GM19455 (cell line): ENCODE measurements around the gene PSMB7.

Experiments
- ATAC-seq: cut with Tn5 transposase; IDR thresholded peaks from one replicate; pipeline ENCODE4 v1.9.1; 2021; ENCODE audit not compliant: unreplicated experiment

The PSMB7 gene

DNA sequence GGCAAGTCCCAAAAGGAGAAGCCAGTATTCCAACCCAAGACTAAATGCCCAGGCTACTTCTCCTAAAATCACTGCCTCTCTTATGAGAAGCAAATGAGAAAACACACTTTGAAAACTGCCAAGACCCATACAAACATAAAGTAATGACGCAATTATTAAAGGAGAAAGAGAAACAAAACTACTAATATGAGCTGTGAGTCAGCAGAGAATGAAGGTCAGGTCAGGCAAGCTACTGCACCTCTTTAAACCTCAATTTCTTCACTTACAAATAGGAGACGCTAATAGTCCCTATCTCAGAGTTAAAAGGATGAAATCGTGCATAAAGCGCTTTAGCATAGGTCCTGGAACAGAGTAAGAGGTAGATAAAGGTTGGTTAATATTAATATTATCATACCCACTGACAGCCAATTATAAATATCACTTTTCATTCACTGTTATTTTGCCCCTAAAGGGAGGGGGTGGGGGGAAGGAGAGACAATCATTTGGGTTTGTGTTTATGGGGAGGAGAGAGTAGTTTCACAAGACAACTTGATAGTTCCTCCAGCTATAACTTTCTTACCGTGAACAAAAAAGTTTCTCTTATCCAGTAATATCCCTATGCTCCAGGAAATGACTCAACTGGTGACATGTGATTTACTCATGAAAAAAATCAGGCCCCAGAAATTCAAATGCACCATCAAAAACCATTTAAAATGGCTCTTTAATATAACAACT lies 3.6 kb downstream of the PSMB7 start:
- no peak for ATAC-seq

DNA sequence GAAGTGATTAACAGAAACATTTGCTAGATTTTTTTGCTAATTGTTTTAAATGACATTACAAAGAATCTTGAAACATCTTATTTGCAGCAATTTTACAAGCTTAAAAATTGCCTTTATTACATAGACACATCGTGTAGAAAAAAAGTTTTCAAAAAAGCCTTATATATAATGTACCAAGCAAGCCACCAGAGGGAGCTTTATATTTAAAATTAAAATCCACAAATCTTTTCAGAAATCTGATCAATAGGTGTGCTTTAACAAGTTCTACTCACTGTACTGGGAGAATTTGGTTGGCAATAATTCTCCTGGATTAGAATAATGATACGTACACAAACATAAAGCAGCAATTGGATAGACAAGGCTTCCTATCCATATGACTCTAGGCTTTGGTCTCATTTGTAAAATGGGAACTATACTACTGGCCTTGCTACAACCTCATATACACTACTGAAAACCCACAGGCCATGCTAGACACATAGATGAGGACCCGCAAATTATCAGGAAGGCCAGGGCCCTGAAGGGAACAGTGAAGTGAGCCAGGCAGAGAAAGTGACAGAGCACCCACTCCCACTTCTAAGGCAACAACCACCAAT lies 4.8 kb downstream of the PSMB7 start:
- ATAC-seq, result no peak

DNA sequence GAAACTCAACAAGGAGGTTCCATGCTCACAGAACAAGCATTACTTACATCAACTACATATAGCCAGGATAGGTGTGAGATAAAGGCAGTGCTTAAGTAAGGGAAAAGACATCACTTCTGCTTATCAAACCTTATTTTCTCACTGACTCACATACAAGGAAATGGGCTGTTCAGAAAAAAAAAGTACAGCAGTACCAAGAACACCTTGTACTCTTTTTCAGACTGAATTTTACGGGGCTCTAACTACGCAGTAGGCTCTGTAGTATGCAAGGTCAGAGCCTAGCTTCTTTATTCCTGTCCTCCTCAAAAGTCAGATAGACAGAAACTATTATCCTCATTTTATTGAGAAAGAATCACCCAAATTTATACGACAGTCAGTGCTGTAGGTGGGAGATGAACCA lies 5.8 kb downstream of the PSMB7 start:
- ATAC-seq, result no peak

DNA sequence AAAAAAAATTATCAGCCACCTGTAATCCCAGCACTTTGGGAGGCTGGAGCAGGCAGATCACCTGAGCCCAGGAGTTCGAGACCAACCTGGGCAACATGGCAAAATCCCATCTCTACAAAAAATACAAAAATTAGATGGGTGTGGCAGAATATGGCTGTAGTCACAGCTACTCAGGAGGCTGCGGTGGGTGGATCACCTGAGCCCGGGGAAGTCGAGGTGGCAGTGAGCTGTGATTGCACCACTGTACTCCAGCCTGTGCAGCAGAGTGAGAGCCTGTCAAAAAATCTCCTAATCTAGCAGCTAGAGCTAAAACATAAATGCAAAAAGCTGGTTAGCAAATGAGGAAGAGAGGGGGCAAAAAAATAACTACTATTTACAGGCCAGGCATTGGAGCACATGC lies 12.0 kb downstream of the PSMB7 start:
- ATAC-seq, result no peak

DNA sequence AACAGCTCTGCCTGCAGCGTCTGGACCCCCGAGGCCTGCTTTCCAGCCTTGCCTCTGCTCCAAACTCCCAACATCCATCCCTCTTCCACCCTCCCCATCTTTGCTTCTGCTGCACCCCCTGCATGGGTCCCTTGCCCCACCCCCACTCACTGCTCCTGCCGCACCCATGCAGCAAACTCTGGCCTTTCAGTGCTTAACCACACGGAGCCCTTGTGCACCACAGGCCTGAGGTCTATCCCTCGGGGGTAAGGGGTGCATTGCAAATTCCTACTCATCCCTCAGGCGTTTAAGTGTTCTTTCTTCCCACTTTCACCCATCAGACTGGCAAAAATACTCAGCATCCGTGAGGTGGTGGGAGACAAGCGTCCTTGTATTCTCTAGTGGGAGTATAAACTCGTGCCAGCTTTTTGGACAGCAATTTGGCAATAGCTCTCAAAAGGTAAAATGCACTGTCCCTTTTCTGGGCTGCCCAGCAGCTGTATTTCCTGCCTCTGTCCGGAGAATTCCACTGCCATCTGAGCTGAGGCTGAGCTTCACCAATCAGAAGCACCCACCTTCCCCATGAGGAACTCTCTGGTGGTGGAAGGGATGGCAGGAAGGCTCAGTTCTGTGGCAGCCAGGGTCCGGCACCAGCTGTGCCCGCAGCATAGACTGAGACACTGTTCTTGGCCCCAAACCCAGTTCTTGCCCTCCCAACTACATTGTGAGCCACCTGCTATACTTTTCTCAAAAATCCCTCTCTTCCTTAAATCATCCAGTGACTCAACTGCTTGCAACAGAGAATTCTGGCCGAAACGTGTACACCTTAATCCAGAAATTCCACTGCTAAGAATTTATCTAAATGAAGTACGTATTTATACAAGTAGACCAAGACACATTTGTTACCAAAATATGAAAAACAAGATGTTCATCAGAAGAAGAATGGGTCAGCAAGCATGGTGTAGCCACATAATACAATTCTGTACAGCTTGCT lies 15.0 kb downstream of the PSMB7 start:
- ATAC-seq, result no peak

DNA sequence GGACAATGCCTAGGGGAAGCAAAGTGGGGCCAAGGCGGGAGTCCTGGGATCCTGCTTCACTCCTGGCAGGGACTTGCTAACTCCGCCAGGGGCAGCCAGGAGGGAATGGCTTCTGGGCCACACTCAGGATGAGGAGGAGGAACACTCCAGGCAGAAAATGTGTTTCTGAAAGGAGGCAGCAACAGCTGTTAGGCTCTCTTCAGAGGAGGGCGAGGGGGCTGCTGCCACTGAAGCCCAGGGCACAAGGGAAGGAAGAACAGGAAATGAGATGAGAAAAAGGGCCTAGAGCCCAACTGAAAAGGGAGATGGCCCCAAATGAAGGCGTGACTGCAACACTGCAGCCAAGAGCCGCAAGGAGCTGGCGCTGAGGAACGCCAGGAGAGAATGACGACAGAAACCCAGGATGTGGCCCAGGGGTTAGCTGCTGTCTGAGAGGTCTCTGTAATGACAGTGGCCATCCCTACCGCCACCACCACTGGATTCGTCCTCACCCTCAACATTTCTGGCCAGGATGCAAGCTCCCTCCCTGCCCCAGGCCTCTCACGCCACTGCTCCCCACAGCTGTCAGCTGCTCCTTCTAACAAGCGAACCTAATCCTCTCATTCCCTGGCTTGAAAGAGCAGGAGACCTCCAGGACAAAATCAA lies 15.8 kb downstream of the PSMB7 start:
- no peak for ATAC-seq

DNA sequence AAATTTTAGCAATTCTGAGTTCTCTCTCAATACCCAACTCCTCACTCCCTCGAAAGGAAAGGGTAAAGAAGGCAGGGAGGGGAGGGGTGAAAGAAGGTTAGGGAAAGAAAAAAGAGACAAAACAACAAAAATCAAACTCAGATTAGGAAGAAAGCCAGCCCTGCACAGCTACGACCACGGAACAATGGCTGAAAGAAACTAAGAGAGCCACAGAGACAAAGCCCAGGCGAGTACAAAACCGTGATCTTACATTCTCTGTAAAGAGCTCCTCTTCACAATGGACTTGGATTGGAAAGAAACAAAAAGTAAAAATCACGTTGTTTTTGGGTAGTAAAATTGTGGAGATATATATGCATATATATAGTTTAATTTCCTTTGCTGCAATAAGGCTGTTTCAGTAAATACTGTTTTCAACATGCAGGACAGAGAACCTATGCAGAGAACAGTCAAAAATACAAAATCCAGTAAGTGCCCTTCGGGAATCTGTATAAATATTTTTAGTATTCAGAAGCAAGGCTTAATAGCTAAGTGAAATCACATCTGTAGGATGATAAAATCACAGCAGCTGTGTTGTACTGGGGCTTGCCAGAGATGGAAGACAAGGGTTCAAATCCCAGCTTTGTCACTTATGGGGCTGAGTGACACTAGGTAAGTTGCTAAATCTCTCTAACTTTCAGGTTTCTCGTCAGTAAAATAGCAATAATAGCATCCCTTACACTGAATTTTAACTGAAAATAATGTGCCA lies 16.9 kb downstream of the PSMB7 start:
- no peak for ATAC-seq

DNA sequence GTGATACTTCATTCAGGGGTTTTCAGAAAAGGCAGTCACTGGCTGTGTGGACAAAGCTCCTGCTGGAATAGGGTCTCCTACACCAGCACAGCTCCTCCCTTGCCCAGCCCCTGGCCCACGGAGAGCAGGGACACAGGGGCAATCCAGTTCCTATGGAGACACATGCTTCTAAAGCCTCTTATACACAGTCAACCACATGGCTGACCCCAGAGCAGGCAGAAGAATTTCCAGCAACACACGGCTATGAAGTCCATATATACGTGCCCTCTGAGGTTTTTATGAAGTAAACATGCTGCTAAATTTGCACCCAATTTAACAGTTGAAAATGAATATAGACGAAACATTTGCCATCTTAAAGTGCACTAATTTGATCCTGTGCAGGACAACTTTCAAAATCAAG lies 19.4 kb downstream of the PSMB7 start:
- ATAC-seq, result no peak

DNA sequence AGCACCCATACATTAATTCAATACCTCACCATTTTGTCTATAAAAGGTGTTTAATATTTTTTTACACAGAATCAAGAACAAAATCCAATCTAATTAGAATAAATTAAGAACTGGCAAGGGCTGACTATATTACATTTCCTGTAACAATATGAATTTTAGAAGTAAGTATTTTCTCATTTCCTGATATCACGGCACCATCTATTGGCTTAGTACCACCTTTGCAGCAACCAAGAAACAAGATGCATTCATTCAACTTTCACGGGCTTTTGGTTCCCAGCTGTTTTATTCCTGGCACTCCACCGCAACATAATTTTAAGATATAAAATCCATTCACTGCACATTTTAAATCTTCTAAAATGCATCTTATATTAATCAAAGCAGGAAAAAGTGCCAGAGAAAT lies 20.6 kb downstream of the PSMB7 start:
- ATAC-seq, result no peak

DNA sequence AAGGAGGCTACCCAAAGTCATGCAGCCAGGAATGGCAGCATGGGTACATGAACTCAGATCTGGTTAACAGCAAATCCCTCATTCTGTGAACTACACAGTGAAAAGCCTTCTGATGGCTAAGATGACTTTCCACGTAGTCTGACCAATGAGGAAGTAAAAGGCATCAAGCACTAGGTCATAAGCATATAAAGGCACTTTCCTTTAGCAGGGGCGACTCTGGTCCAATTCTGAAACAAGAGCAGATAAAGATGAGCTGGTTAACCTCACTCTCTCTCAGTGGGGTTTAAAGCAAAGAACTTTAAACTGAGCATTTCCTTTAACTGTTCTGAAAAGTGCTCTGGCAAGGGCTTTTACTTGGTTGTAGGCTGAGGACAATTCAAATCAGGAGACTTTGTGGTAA lies 21.1 kb downstream of the PSMB7 start:
- no peak for ATAC-seq

DNA sequence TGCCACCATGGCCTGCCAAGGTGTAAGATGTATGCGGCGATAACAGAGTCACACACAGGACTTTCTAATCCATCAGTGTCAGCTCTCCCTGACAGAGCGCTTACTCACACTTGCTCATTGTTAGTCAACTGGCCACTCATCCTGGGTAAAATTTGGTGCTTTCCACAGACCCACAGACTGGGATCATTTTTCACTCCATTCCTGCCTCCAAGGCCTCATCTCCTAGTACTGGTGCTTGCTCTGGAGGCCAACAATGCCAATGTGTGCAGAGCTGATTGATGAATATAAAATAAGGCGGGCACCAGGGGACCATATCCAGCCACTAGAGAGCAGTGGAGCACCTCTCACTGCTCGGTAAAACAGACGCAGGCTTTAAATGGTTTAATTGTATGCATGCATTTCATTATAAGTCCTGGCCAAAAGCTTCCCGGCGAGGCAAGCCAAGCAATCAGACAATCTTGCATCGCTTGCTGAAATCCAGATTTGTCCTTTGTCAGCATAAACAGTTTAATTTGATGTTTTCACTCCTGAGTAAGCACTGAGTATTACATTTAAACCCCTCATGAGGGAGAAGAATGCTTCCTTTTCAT lies 22.3 kb downstream of the PSMB7 start:
- no peak for ATAC-seq

DNA sequence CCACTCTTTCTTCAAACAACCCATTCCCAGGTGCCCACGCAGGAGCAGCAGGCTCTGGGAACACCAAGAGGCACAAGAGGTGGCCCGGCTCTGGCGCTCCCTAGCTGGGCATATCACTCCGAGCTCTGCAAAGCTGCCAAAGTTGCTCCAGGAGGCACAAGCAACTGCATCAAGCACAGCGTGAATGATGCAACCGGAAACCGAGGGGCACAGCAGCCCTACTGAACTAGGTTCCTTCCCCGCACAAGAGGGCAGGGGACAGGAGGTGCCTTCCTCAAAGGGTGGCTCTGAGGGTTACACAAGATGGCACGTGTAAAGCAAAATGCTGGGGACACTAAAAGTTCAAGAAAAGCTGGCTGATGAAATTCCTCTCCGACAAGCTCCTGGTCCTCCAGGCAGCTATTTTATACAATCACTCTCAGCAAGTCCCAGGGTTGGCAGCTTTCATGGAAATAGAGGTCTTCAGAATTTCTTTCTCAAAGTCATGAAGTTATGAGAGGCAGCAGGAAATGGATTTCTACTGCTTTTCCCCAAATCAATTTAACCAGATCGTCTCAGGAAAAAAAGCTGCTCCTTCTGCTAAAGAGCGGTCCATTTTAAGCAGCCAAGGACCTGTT lies 22.9 kb downstream of the PSMB7 start:
- ATAC-seq, result no peak

DNA sequence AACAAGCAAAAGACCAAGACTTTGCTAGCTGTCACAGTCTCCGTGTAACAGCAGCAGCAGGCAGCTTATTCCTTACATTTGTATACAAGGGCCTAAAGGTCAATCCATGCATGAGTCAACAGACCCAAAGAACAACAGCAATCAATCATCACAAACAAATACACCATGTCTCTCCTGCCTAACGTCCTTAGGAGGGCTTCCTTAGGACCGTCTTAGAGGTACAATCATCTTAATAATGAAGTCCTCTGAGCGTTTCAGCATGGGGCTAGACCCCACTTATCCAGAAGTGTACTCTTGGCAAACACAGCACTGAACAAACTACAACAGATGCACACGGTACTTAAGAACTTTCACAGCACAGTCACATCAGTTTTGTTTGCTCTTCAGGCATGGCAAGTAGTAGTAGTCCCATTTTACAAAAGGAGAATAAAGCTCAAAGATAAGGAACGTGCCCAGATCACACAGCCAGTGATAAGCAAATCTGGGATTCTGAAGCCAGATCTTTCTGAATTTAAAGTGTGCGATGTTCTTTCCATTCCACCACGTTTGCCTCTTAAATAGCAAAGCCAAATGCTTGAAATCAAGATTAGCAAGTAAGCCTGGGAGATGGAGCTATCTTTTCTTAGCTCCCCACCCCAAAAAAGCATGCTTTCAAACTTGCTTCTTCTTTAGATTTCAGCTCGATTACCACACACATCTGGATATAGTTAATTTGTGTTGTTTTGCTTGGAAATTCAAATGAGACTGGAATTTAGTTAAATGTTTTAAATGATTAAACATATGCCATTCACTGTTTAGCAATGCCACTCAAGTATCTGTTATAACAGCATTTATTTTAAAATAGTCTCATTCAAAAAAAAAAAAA lies 24.2 kb downstream of the PSMB7 start:
- ATAC-seq, result no peak

DNA sequence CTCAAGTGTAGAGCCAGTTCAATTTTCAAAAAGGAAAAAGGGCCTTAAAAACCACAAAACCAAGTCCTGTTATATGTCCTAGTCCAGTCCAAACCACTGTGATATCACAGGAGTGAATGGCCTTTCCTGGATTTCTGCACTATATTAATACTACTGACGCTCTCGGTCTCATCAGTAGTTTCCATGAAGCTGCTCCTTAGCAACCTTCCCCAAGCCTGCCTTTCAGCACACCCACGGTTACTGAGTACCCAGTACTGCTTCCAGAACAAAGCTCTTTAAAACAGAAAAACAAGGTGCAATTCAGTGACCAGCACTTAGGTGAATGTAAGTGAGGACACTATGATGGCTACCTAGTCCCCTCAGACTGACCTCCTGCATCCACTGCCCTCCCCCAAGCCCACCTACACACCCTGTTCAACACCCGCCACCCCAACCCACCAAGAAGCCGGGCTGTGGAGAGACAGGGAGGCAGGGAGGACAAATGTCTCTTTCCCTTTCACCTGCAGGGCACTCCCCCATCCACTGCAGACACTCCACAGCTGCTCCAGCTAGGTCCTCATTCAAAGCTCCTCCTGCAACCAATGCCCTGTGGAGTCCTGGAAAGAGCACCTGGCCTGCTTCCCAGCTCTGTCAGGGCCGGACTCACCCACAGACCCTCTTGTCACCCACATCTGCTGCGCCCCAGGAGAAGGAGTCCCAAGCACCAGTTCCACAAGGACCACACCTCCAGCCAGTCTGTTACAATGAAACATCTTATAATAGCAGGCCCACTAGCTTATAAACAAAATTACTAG lies 25.9 kb downstream of the PSMB7 start:
- no peak for ATAC-seq

DNA sequence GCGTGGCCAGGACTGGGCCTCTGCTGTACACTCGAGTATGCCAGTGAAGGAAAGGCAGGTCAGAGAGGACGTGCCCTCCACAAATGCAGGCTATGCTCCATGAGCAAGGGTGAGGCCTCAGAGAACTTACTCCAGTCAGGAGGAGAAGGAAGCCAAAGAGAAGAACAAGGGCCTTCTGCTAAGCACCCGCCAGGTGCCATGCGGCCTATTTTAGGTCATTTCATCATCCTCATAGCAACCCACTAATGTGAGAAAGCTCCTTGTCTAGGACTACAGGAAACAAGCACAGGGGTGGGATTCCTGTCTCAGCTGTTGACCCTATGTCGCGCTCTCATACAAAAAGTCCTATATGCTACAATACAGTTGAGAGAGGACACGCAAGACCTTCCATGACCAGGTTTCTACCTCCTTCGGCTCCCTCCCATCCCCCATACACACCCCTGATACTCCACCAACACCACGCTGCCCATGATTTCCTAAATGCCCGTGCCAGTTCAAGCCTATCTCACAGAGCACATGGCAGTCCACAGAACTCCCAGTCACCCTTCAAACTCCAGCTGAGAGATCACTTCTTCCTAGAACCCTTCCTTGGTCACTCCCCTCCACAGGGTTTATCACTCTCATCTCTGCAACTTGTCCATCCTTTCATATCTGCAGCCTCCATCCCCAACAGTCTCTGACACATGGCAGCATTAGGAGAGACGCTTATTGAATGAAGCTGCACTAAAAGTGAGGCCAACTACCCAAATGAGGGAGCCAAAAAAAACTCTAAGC lies 26.8 kb downstream of the PSMB7 start:
- no peak for ATAC-seq

DNA sequence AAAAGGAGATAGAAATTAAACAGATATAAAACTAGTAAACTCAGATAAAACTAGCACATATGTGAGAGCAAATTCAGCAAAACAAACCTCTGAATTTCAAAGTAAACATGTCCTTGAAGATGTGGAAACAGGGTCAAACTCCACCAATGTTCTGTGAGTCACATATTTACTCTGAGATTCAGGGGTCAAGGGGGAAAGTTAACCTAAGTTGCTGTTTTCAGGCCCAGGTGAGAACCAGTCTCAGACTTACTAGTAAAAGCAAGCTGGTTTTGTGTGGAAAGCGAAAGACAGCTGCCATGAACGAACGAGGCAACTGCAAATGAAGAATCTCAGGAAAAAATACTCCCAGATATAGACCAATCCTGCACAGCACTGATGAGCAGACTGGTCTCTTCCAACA lies 29.0 kb downstream of the PSMB7 start:
- no peak for ATAC-seq

DNA sequence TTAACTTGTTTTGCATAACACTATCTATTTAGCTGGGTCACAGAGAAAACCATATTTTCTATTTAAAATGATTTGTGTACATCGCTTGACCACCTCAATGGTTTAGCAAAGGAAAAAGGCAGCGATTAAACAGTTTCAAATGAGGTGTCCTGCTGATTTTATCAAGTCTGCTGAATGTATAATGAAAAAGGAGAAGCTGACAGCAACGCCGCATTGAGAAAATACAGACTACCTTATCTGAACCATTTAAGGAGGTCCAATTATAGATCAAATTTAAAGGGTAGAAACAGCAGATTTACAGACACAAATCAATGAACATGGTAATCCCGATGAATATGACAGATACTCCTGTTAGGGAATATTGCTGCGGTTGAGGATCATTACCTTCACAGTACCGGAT lies 29.6 kb downstream of the PSMB7 start:
- ATAC-seq, result no peak
